ENCODE results near the gene TKT.

GRCh38 chr3:53211706-53212702, 43.8 kb downstream of the TKT start:
- TF ChIP-seq SIN3A (IDR thresholded peaks at IDR 0.05; ENCODE audit: borderline replicate concordance, insufficient read depth, low read length) = no peak
- TF ChIP-seq FOXP2 (optimal IDR thresholded peaks at IDR 0.05; ENCODE audit: borderline replicate concordance, extremely low read depth, extremely low read length, insufficient read depth) = no peak
- no peak for TF ChIP-seq POLR2AphosphoS5 (IDR thresholded peaks at IDR 0.05; ENCODE audit: low read depth, low read length)
- TF ChIP-seq REST (IDR thresholded peaks at IDR 0.05; ENCODE audit: insufficient read depth in 1 of 2, low read depth in 2 of 2, low read length in 2 of 2) = no peak
